HUES64 (cell line): ENCODE measurements around the gene SNED1.

Experiments
- H3K27ac ChIP-seq: 2 replicates; pipeline ENCODE4 v1.7.0; 2013; ENCODE audit warnings: low read depth, low read length, inconsistent platforms
- H3K27me3 ChIP-seq: 2 replicates; pipeline ENCODE4 v1.6.1; 2013; ENCODE audit warnings: mild to moderate bottlenecking, low read length; ENCODE audit not compliant: insufficient read depth
- H3K36me3 ChIP-seq: 2 replicates; pipeline ENCODE4 v1.6.1; 2013; ENCODE audit warnings: mild to moderate bottlenecking, low read length; ENCODE audit not compliant: insufficient read depth
- H3K4me1 ChIP-seq: 2 replicates; pipeline ENCODE4 v1.6.1; 2013; ENCODE audit warnings: mild to moderate bottlenecking, low read length, moderate library complexity; ENCODE audit not compliant: insufficient read depth
- H3K4me3 ChIP-seq: 2 replicates; pipeline ENCODE4 v1.5.1; 2013; ENCODE audit warnings: mild to moderate bottlenecking, low read length, moderate library complexity
- H3K9ac ChIP-seq: 2 replicates; pipeline ENCODE4 v1.6.1; 2013; ENCODE audit warnings: mild to moderate bottlenecking, low read depth, low read length
- H3K9me3 ChIP-seq: 2 replicates; pipeline ENCODE4 v1.6.1; 2013; ENCODE audit warnings: low read depth, low read length; ENCODE audit not compliant: insufficient read depth
- WGBS: fragments of 150-250, 120-280 bp; methylation state at CpG from one replicate; pipeline ENCODE4 v1.1.7; 2013; ENCODE audit warnings: missing lambda C conversion rate; 5-methylcytosine and 5-hydroxymethylcytosine counted together

SNED1 gene

GRCh38 chr2:241007111-241007510 is 8.7 kb downstream of the SNED1 start:
- Histone ChIP-seq H3K27ac (no peak overlapping the region), H3K36me3 (no peaks in the 10 kb centered on the region), H3K4me3 (no peak overlapping the region), H3K9ac (no peak overlapping the region), H3K9me3 (peaks cover 30% of the 10 kb centered on the region), H3K27me3 (no peaks in the 10 kb centered on the region), H3K4me1 (peaks cover 14% of the 10 kb centered on the region)
- WGBS, result 97% methylated on average over 7 of the region's 7 CpGs

GRCh38 chr2:241007880-241008710 is 9.7 kb downstream of the SNED1 start:
- WGBS, result 86% methylated on average over 20 of the region's 20 CpGs

GRCh38 chr2:241008711-241009121 is 10.3 kb downstream of the SNED1 start:
- Histone ChIP-seq H3K9me3 (peaks cover 23% of the 10 kb centered on the region), H3K27me3 (no peaks in the 10 kb centered on the region), H3K4me1 (peaks cover 14% of the 10 kb centered on the region), H3K27ac (no peak overlapping the region), H3K36me3 (no peaks in the 10 kb centered on the region), H3K9ac (no peak overlapping the region), H3K4me3 (no peak overlapping the region)
- WGBS, result 90% methylated on average over 7 of the region's 7 CpGs

More at GRCh38 chr2:241007880-241008710, 9.7 kb downstream of the SNED1 start:
- H3K27ac ChIP-seq, result no peak overlapping the region
- peaks cover 14% of the 10 kb centered on the region for H3K4me1 ChIP-seq
- no peak overlapping the region for H3K4me3 ChIP-seq
- no peaks in the 10 kb centered on the region for H3K27me3 ChIP-seq
- no peaks in the 10 kb centered on the region for H3K36me3 ChIP-seq
- H3K9me3 ChIP-seq, result peaks cover 29% of the 10 kb centered on the region
- no peak overlapping the region for H3K9ac ChIP-seq

- Histone ChIP-seq H3K9me3 (peaks cover 18% of the 10 kb centered on the region), H3K27me3 (no peaks in the 10 kb centered on the region), H3K9ac (no peak overlapping the region), H3K4me3 (no peak overlapping the region), H3K27ac (no peak overlapping the region), H3K36me3 (no peaks in the 10 kb centered on the region), H3K4me1 (peaks cover 14% of the 10 kb centered on the region)
- 60% methylated on average over 2 of the region's 2 CpGs for WGBS
These were observed 10.8 kb downstream of the SNED1 start for GRCh38 chr2:241009191-241009590.

- 8% methylated on average over 28 of the region's 28 CpGs for WGBS
- peaks cover 14% of the 10 kb centered on the region; the same call in 1 of the 2 replicates for H3K9me3 ChIP-seq
- peak overlapping the region; percentile 90 for H3K27ac ChIP-seq
- H3K4me3 ChIP-seq, result peak overlapping the region; percentile 40
- H3K9ac ChIP-seq, result peak overlapping the region; percentile 58
- H3K36me3 ChIP-seq, result no peaks in the 10 kb centered on the region
- peaks cover 14% of the 10 kb centered on the region for H3K4me1 ChIP-seq
- no peaks in the 10 kb centered on the region for H3K27me3 ChIP-seq
These were observed 11.4 kb downstream of the SNED1 start for GRCh38 chr2:241009601-241010530.

- H3K4me3 ChIP-seq, result no peak overlapping the region
These were observed 12.3 kb downstream of the SNED1 start for GRCh38 chr2:241010531-241011295.

GRCh38 chr2:241011296-241011600 is 12.8 kb downstream of the SNED1 start:
- Histone ChIP-seq H3K9ac (no peak overlapping the region), H3K36me3 (no peaks in the 10 kb centered on the region), H3K27me3 (no peaks in the 10 kb centered on the region), H3K27ac (no peak overlapping the region), H3K9me3 (peaks cover 4% of the 10 kb centered on the region; the same call in 1 of the 2 replicates), H3K4me1 (peaks cover 14% of the 10 kb centered on the region), H3K4me3 (no peak overlapping the region)
- WGBS, result 94% methylated on average over 9 of the region's 9 CpGs

More at GRCh38 chr2:241010531-241011295, 12.3 kb downstream of the SNED1 start:
- Histone ChIP-seq H3K36me3 (no peaks in the 10 kb centered on the region), H3K27me3 (no peaks in the 10 kb centered on the region), H3K27ac (peak overlapping the region; percentile 90), H3K9me3 (peaks cover 9% of the 10 kb centered on the region; the same call in 1 of the 2 replicates), H3K9ac (peak overlapping the region; percentile 58), H3K4me1 (peaks cover 14% of the 10 kb centered on the region)
- WGBS, result 63% methylated on average over 12 of the region's 12 CpGs

GRCh38 chr2:241011751-241012510 is 13.5 kb downstream of the SNED1 start:
- Histone ChIP-seq H3K4me3 (no peak overlapping the region), H3K27me3 (no peaks in the 10 kb centered on the region), H3K9me3 (no peaks in the 10 kb centered on the region), H3K27ac (no peak overlapping the region), H3K9ac (no peak overlapping the region), H3K4me1 (peaks cover 14% of the 10 kb centered on the region), H3K36me3 (no peaks in the 10 kb centered on the region)
- WGBS, result 87% methylated on average over 29 of the region's 29 CpGs

- WGBS, result 93% methylated on average over 6 of the region's 6 CpGs
- Histone ChIP-seq H3K9me3 (no peaks in the 10 kb centered on the region), H3K27ac (no peak overlapping the region), H3K36me3 (no peaks in the 10 kb centered on the region), H3K9ac (no peak overlapping the region), H3K27me3 (no peaks in the 10 kb centered on the region), H3K4me1 (peaks cover 14% of the 10 kb centered on the region), H3K4me3 (no peak overlapping the region)
These were observed 15.8 kb downstream of the SNED1 start for GRCh38 chr2:241014224-241014623.

- Histone ChIP-seq H3K4me1 (peaks cover 12% of the 10 kb centered on the region), H3K9me3 (no peaks in the 10 kb centered on the region), H3K36me3 (no peaks in the 10 kb centered on the region), H3K9ac (no peak overlapping the region), H3K4me3 (no peak overlapping the region), H3K27me3 (no peaks in the 10 kb centered on the region), H3K27ac (no peak overlapping the region)
- WGBS, result 91% methylated on average over 9 of the region's 10 CpGs
These were observed 16.3 kb downstream of the SNED1 start for GRCh38 chr2:241014764-241015163.
